Measurements from ENCODE around the gene ABO. TPM values are rescaled to one million over a fixed set of nuclear protein-coding genes. Genes with fewer than 3 reads are reported as not detected.

The ABO gene
- total and polyA plus RNA-seq, 2 donors (not counting 1 experiment from before 2014, with no cell fraction given), result not detected

- H3K27me3 ChIP-seq (replicated peaks in 1 of 4; ENCODE audit: control extremely low read depth in 1 of 4, control insufficient read depth in 3 of 4, insufficient read depth in 4 of 4, low read length in 3 of 4), result peaks cover 0 to 5% (median under 1%) of the 10 kb centered on the region in 4 experiments
- no peak overlapping the region for H2AFZ ChIP-seq (ENCODE audit: insufficient read depth, low read depth, low read length, poor library complexity, severe bottlenecking)
- H3K4me1 Mint-ChIP-seq, result no peaks in the 10 kb centered on the region
- H3K9me3 Mint-ChIP-seq (ENCODE audit: insufficient read depth), result peaks cover 8% of the 10 kb centered on the region
- no peaks in the 10 kb centered on the region for H3K79me2 ChIP-seq (ENCODE audit: control insufficient read depth, insufficient read depth, low read length)
- intact Hi-C loops (cut with micrococcal nuclease), result no loop called here
- H3K4me2 ChIP-seq (replicated peaks; ENCODE audit: low read depth, low read length, poor library complexity, severe bottlenecking), result no peak overlapping the region
- H3K4me3 Mint-ChIP-seq, result no peak overlapping the region
- no peak overlapping the region for H3K4me3 ChIP-seq (ENCODE audit: control extremely low read depth in 1 of 5, extremely low read depth in 1 of 5, insufficient read depth in 1 of 5, low read depth in 2 of 5, low read length in 4 of 5)
- TF ChIP-seq EZH2 (IDR thresholded peaks at IDR 0.05; ENCODE audit: borderline replicate concordance, insufficient read depth, low read depth, low read length, poor library complexity, severe bottlenecking) (no peak), CTCF (IDR thresholded peaks at IDR 0.05) (no peak)
- no CpG with 5 or more reads among the region's 2 CpGs for WGBS (ENCODE audit: insufficient coverage)
- ATAC-seq (ENCODE audit: low read depth), result no peak
- no peak overlapping the region for H3K27ac ChIP-seq (ENCODE audit: low read length in 2 of 2)
- H3K9me3 ChIP-seq (ENCODE audit: control extremely low read depth in 1 of 3, control insufficient read depth in 2 of 3, insufficient read depth in 1 of 3, low read length in 2 of 3), result peaks cover 2 to 26% (median 20%) of the 10 kb centered on the region in 3 donors
- H3K27me3 Mint-ChIP-seq, result peaks cover 13% of the 10 kb centered on the region
- H3K9ac ChIP-seq (ENCODE audit: low read length), result no peak overlapping the region
- no peaks in the 10 kb centered on the region for H3K36me3 ChIP-seq (replicated peaks in 1 of 2; ENCODE audit: control extremely low read depth in 1 of 2, control insufficient read depth in 1 of 2, extremely low read depth in 1 of 2, insufficient read depth in 2 of 2, low read length in 1 of 2)
- CTCF ChIA-PET, result no interaction called here
- H3K27ac Mint-ChIP-seq, result no peak overlapping the region
- POLR2A ChIA-PET, result no interaction called here
- H3K4me1 ChIP-seq (ENCODE audit: control insufficient read depth in 2 of 2, insufficient read depth in 2 of 2, low read length in 2 of 2), result no peaks in the 10 kb centered on the region
- no peaks in the 10 kb centered on the region for H4K20me1 ChIP-seq (ENCODE audit: control insufficient read depth, insufficient read depth, low read length, poor library complexity, severe bottlenecking)
- DNase-seq, result no peak
Measured at GRCh38 chr9:133286523-133286922, 11.5 kb upstream of the ABO start.

GRCh38 chr9:133285252-133285775, 10.3 kb upstream of the ABO start:
- H3K36me3 ChIP-seq (replicated peaks in 1 of 2; ENCODE audit: control extremely low read depth in 1 of 2, control insufficient read depth in 1 of 2, extremely low read depth in 1 of 2, insufficient read depth in 2 of 2, low read length in 1 of 2), result no peaks in the 10 kb centered on the region
- no peak overlapping the region for H3K9ac ChIP-seq (ENCODE audit: low read length)
- intact Hi-C loops (cut with micrococcal nuclease), result no loop called here
- H3K27ac Mint-ChIP-seq, result no peak overlapping the region
- TF ChIP-seq EZH2 (IDR thresholded peaks at IDR 0.05; ENCODE audit: borderline replicate concordance, insufficient read depth, low read depth, low read length, poor library complexity, severe bottlenecking) (no peak), CTCF (IDR thresholded peaks at IDR 0.05) (no peak)
- no peak overlapping the region for H3K4me3 ChIP-seq (ENCODE audit: control extremely low read depth in 1 of 5, extremely low read depth in 1 of 5, insufficient read depth in 1 of 5, low read depth in 2 of 5, low read length in 4 of 5)
- DNase-seq (no peak), ATAC-seq (ENCODE audit: low read depth) (no peak)
- H3K27me3 ChIP-seq (replicated peaks in 1 of 4; ENCODE audit: control extremely low read depth in 1 of 4, control insufficient read depth in 3 of 4, insufficient read depth in 4 of 4, low read length in 3 of 4), result peaks cover 0 to 10% (median 0%) of the 10 kb centered on the region in 4 experiments
- H2AFZ ChIP-seq (ENCODE audit: insufficient read depth, low read depth, low read length, poor library complexity, severe bottlenecking), result no peak overlapping the region
- no peak overlapping the region for H3K27ac ChIP-seq (ENCODE audit: low read length in 2 of 2)
- H3K4me1 Mint-ChIP-seq, result no peaks in the 10 kb centered on the region
- 100% methylated on average over 1 of the region's 6 CpGs for WGBS (ENCODE audit: insufficient coverage)
- H3K4me2 ChIP-seq (replicated peaks; ENCODE audit: low read depth, low read length, poor library complexity, severe bottlenecking), result no peak overlapping the region
- no peaks in the 10 kb centered on the region for H3K79me2 ChIP-seq (ENCODE audit: control insufficient read depth, insufficient read depth, low read length)
- CTCF ChIA-PET, result no interaction called here
- H3K9me3 ChIP-seq (ENCODE audit: control extremely low read depth in 1 of 3, control insufficient read depth in 2 of 3, insufficient read depth in 1 of 3, low read length in 2 of 3), result peaks cover 0 to 16% (median 14%) of the 10 kb centered on the region in 3 donors
- no peak overlapping the region for H3K4me3 Mint-ChIP-seq
- H3K27me3 Mint-ChIP-seq, result peaks cover 14% of the 10 kb centered on the region
- peaks cover 2% of the 10 kb centered on the region for H3K9me3 Mint-ChIP-seq (ENCODE audit: insufficient read depth)
- no peaks in the 10 kb centered on the region for H4K20me1 ChIP-seq (ENCODE audit: control insufficient read depth, insufficient read depth, low read length, poor library complexity, severe bottlenecking)
- H3K4me1 ChIP-seq (ENCODE audit: control insufficient read depth in 2 of 2, insufficient read depth in 2 of 2, low read length in 2 of 2), result no peaks in the 10 kb centered on the region
- POLR2A ChIA-PET, result no interaction called here

Data from B cell (primary cell).